Measurements from ENCODE around the gene FCER1G.
A peak's percentile ranks its signal among the peaks of the same experiment; 100 is the strongest.

- TF ChIP-seq, protein P1, sequence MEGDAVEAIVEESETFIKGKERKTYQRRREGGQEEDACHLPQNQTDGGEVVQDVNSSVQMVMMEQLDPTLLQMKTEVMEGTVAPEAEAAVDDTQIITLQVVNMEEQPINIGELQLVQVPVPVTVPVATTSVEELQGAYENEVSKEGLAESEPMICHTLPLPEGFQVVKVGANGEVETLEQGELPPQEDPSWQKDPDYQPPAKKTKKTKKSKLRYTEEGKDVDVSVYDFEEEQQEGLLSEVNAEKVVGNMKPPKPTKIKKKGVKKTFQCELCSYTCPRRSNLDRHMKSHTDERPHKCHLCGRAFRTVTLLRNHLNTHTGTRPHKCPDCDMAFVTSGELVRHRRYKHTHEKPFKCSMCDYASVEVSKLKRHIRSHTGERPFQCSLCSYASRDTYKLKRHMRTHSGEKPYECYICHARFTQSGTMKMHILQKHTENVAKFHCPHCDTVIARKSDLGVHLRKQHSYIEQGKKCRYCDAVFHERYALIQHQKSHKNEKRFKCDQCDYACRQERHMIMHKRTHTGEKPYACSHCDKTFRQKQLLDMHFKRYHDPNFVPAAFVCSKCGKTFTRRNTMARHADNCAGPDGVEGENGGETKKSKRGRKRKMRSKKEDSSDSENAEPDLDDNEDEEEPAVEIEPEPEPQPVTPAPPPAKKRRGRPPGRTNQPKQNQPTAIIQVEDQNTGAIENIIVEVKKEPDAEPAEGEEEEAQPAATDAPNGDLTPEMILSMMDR (IDR thresholded peaks at IDR 0.05; ENCODE audit: poor library complexity), result peak; percentile 87
- TF ChIP-seq EZH2 (IDR thresholded peaks at IDR 0.05; ENCODE audit: borderline replicate concordance), result no peak
- TF ChIP-seq EZH2phosphoT487 (IDR thresholded peaks at IDR 0.05; ENCODE audit: low read depth, severe bottlenecking, unreplicated experiment), result no peak
Measured at GRCh38 chr1:161227196-161227871, 12.2 kb downstream of the FCER1G start.

Data from hepatocyte (in vitro differentiated cells).